SIG-M5 (cell line): ENCODE measurements around the gene CASZ1.

Experiments
- DNase-seq: peaks from one replicate; lab custom pipeline; 2025; lab: John Stamatoyannopoulos, UW

Gene CASZ1

GRCh38 chr1:10685196-10685807 lies 111.1 kb downstream of the CASZ1 start:
- no peak for DNase-seq

GRCh38 chr1:10684221-10684620 lies 112.2 kb downstream of the CASZ1 start:
- no peak for DNase-seq

- no peak for DNase-seq
Observed at GRCh38 chr1:10682449-10683309, 113.8 kb downstream of the CASZ1 start.

GRCh38 chr1:10682108-10682445 lies 114.4 kb downstream of the CASZ1 start:
- no peak for DNase-seq

- DNase-seq, result no peak
Observed at GRCh38 chr1:10681296-10682107, 114.9 kb downstream of the CASZ1 start.

- no peak for DNase-seq
Observed at GRCh38 chr1:10680487-10680886, 116.0 kb downstream of the CASZ1 start.

- DNase-seq, result no peak
Observed at GRCh38 chr1:10679496-10680220, 116.8 kb downstream of the CASZ1 start.

- no peak for DNase-seq
Observed at GRCh38 chr1:10678852-10679251, 117.6 kb downstream of the CASZ1 start.

- DNase-seq, result no peak
Observed at GRCh38 chr1:10678402-10678801, 118.0 kb downstream of the CASZ1 start.

GRCh38 chr1:10677491-10678391 lies 118.7 kb downstream of the CASZ1 start:
- DNase-seq, result no peak

- DNase-seq, result no peak
Observed at GRCh38 chr1:10676963-10677362, 119.5 kb downstream of the CASZ1 start.

- DNase-seq, result no peak
Observed at GRCh38 chr1:10675813-10676212, 120.6 kb downstream of the CASZ1 start.

GRCh38 chr1:10674700-10675609 lies 121.5 kb downstream of the CASZ1 start:
- no peak for DNase-seq

GRCh38 chr1:10674222-10674621 lies 122.2 kb downstream of the CASZ1 start:
- no peak for DNase-seq

GRCh38 chr1:10673109-10673711 lies 123.2 kb downstream of the CASZ1 start:
- DNase-seq, result no peak

- no peak for DNase-seq
Observed at GRCh38 chr1:10672343-10673050, 123.9 kb downstream of the CASZ1 start.

- no peak for DNase-seq
Observed at GRCh38 chr1:10671622-10672342, 124.7 kb downstream of the CASZ1 start.

- no peak for DNase-seq
Observed at GRCh38 chr1:10671090-10671489, 125.4 kb downstream of the CASZ1 start.
